GM10847 (cell line): ENCODE data around the gene EPB41L2.

ENCODE experiments used
- POLR2A ChIP-seq: IDR thresholded peaks from 2 replicates; pipeline ENCODE4 v1.6.1; 2011; ENCODE audit not compliant: insufficient read length; ENCODE audit errors: extremely low read depth

Gene EPB41L2

GRCh38 chr6:131001945-131002660 is 60.9 kb downstream of the EPB41L2 start:
- TF ChIP-seq POLR2A = no peak

- no peak for TF ChIP-seq POLR2A
Measured at GRCh38 chr6:131001111-131001736, 61.8 kb downstream of the EPB41L2 start.

GRCh38 chr6:131000544-131000943 is 62.5 kb downstream of the EPB41L2 start:
- TF ChIP-seq POLR2A = no peak

- no peak for TF ChIP-seq POLR2A
Measured at GRCh38 chr6:130997061-130997753, 65.8 kb downstream of the EPB41L2 start.

- no peak for TF ChIP-seq POLR2A
Measured at GRCh38 chr6:130996635-130997034, 66.4 kb downstream of the EPB41L2 start.

GRCh38 chr6:130995783-130996447 is 67.1 kb downstream of the EPB41L2 start:
- no peak for TF ChIP-seq POLR2A

GRCh38 chr6:130994319-130995097 is 68.5 kb downstream of the EPB41L2 start:
- no peak for TF ChIP-seq POLR2A

- no peak for TF ChIP-seq POLR2A
Measured at GRCh38 chr6:130993292-130993765, 69.7 kb downstream of the EPB41L2 start.

GRCh38 chr6:130991422-130992137 is 71.5 kb downstream of the EPB41L2 start:
- no peak for TF ChIP-seq POLR2A

GRCh38 chr6:130985115-130985514 is 77.9 kb downstream of the EPB41L2 start:
- no peak for TF ChIP-seq POLR2A

GRCh38 chr6:130982941-130983456 is 80.0 kb downstream of the EPB41L2 start:
- TF ChIP-seq POLR2A = no peak

GRCh38 chr6:130982135-130982534 is 80.9 kb downstream of the EPB41L2 start:
- TF ChIP-seq POLR2A = no peak

GRCh38 chr6:130981409-130981808 is 81.6 kb downstream of the EPB41L2 start:
- no peak for TF ChIP-seq POLR2A

- no peak for TF ChIP-seq POLR2A
Measured at GRCh38 chr6:130980310-130981032, 82.6 kb downstream of the EPB41L2 start.
